Mesenchymal stem cell (in vitro differentiated cells and primary cell): Measurements from ENCODE around the gene PRF1.

ENCODE experiments used
- DNase-seq: peaks from one replicate; pipeline ENCODE4 v3.0.0-alpha.2; 2013
- H2AFZ ChIP-seq: one replicate; pipeline ENCODE4 v1.6.1; 2013; ENCODE audit warnings: low read depth, mild to moderate bottlenecking, control low read depth, inconsistent platforms, low read length, moderate library complexity
- H2AK5ac ChIP-seq: 2 replicates; pipeline ENCODE4 v1.6.1; 2013; ENCODE audit warnings: low read length, moderate library complexity, mild to moderate bottlenecking, inconsistent platforms; ENCODE audit not compliant: severe bottlenecking
- H2BK120ac ChIP-seq: one replicate; pipeline ENCODE4 v1.6.1; 2013; ENCODE audit warnings: low read depth, mild to moderate bottlenecking, inconsistent platforms, low read length, moderate library complexity
- H2BK12ac ChIP-seq, 2 experiments: one replicate each; pipeline ENCODE4 v1.6.1; 2013; ENCODE audit warnings: inconsistent platforms in 2 of 2, low read length in 2 of 2, mild to moderate bottlenecking in 2 of 2, moderate library complexity in 2 of 2, control low read depth in 1 of 2
- H2BK15ac ChIP-seq: one replicate; pipeline ENCODE4 v1.6.1; 2013; ENCODE audit warnings: mild to moderate bottlenecking, low read depth, inconsistent platforms; ENCODE audit not compliant: poor library complexity, severe bottlenecking
- H2BK5ac ChIP-seq: 2 replicates; pipeline ENCODE4 v1.6.1; 2013; ENCODE audit warnings: low read depth, mild to moderate bottlenecking, low read length, control low read depth, inconsistent platforms; ENCODE audit not compliant: poor library complexity, severe bottlenecking
- H3K14ac ChIP-seq, 2 experiments: one replicate each; pipeline ENCODE4 v1.6.1; 2013; ENCODE audit warnings: inconsistent platforms in 2 of 2, low read length in 2 of 2, control low read depth in 1 of 2, mild to moderate bottlenecking in 1 of 2, moderate library complexity in 1 of 2
- H3K18ac ChIP-seq, 2 experiments: one replicate each; pipeline ENCODE4 v1.6.1; 2013; ENCODE audit warnings: inconsistent platforms in 2 of 2, low read length in 2 of 2, control low read depth in 1 of 2, low read depth in 1 of 2, mild to moderate bottlenecking in 1 of 2
- H3K23ac ChIP-seq, 2 experiments: one replicate each; pipeline ENCODE4 v1.6.1; 2013; ENCODE audit warnings: inconsistent platforms in 2 of 2, low read length in 2 of 2, mild to moderate bottlenecking in 2 of 2, moderate library complexity in 2 of 2, control low read depth in 1 of 2
- H3K27ac ChIP-seq: 2 replicates; pipeline ENCODE4 v1.5.1; 2013; ENCODE audit warnings: mild to moderate bottlenecking, moderate library complexity, low read length, control low read depth, inconsistent platforms; ENCODE audit not compliant: poor library complexity, severe bottlenecking
- H3K27me3 ChIP-seq, 2 experiments: 2 replicates each; pipeline versions ENCODE4 v1.6.1 to v1.7.0; 2013; ENCODE audit warnings: low read length in 2 of 2, mild to moderate bottlenecking in 2 of 2, moderate library complexity in 2 of 2, control low read depth in 1 of 2, inconsistent platforms in 1 of 2; ENCODE audit not compliant: control insufficient read depth in 1 of 2, insufficient read depth in 1 of 2
- H3K36me3 ChIP-seq, 2 experiments: 2 replicates each; pipeline versions ENCODE4 v1.6.1 to v1.7.0; 2013; ENCODE audit warnings: low read length in 2 of 2, control low read depth in 1 of 2, inconsistent platforms in 1 of 2, low read depth in 1 of 2, mild to moderate bottlenecking in 1 of 2; ENCODE audit not compliant: insufficient read depth in 2 of 2, control insufficient read depth in 1 of 2
- H3K4ac ChIP-seq, 2 experiments: one replicate each; pipeline ENCODE4 v1.6.1; 2013; ENCODE audit warnings: inconsistent platforms in 2 of 2, low read length in 2 of 2, mild to moderate bottlenecking in 2 of 2, moderate library complexity in 2 of 2, control low read depth in 1 of 2, low read depth in 1 of 2
- H3K4me1 ChIP-seq: 2 replicates; pipeline ENCODE4 v1.6.1; 2013; ENCODE audit warnings: low read depth, low read length, control low read depth; ENCODE audit not compliant: control insufficient read depth, insufficient read depth
- H3K4me2 ChIP-seq: 2 replicates; pipeline ENCODE4 v1.6.1; 2013; ENCODE audit warnings: low read length, mild to moderate bottlenecking, inconsistent platforms; ENCODE audit not compliant: poor library complexity, severe bottlenecking
- H3K4me3 ChIP-seq, 2 experiments: 2 replicates each; pipeline versions ENCODE4 v1.5.1 to v1.7.0; 2013; ENCODE audit warnings: low read length in 2 of 2, mild to moderate bottlenecking in 2 of 2, control low read depth in 1 of 2, low read depth in 1 of 2; ENCODE audit not compliant: insufficient read depth in 1 of 2
- H3K79me1 ChIP-seq: replicated peaks from 2 replicates; pipeline ENCODE4 v1.6.1; 2013; ENCODE audit warnings: mild to moderate bottlenecking, control low read depth, low read length, inconsistent platforms; ENCODE audit not compliant: poor library complexity, severe bottlenecking
- H3K9ac ChIP-seq: 2 replicates; pipeline ENCODE4 v1.7.0; 2013; ENCODE audit warnings: mild to moderate bottlenecking, low read length, moderate library complexity
- H3K9me3 ChIP-seq: 2 replicates; pipeline ENCODE4 v1.7.0; 2013; ENCODE audit warnings: mild to moderate bottlenecking, low read length; ENCODE audit not compliant: control insufficient read depth
- H4K8ac ChIP-seq: one replicate; pipeline ENCODE4 v1.6.1; 2013; ENCODE audit warnings: inconsistent platforms, mild to moderate bottlenecking, low read length, moderate library complexity
- H4K91ac ChIP-seq: one replicate; pipeline ENCODE4 v1.6.1; 2013; ENCODE audit warnings: mild to moderate bottlenecking, low read length, inconsistent platforms
- WGBS: methylation state at CpG from one replicate; pipeline ENCODE4 v1.1.7; 2013; ENCODE audit warnings: mixed read lengths; 5-methylcytosine and 5-hydroxymethylcytosine counted together

Gene PRF1

DNA sequence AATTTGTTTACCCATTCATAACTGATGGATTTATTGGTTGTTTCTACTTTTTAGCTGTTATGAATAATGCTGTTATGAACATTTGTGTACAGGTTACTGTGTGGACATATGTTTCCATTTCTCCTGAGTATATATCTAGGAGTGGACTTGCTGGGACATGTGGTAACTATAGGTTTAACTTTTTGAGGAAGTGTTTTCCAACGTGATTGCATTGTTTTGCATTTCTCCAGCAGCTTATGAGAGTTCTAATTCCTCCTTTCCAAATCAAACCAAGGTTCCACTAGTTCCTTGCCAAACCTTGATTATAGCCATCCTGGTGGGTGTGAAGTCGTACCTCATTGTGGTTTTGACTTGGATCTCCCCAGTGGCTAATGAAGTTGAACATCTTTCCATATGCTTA, 2.6 kb upstream of the PRF1 start:
- H2BK15ac ChIP-seq: no peak overlapping the region
- no peak overlapping the region for H4K91ac ChIP-seq
- no peak overlapping the region for H2BK120ac ChIP-seq
- H3K9ac ChIP-seq: no peak overlapping the region
- H3K4me1 ChIP-seq: peaks cover 2% of the 10 kb centered on the region
- H3K4me2 ChIP-seq: no peak overlapping the region
- no peak for DNase-seq
- H3K4me3 ChIP-seq: no peak overlapping the region
- H3K14ac ChIP-seq: no peak overlapping the region
- H2AK5ac ChIP-seq: no peak overlapping the region
- H3K27ac ChIP-seq: no peak overlapping the region
- H3K9me3 ChIP-seq: no peaks in the 10 kb centered on the region
- peaks cover 0 to 4% of the 10 kb centered on the region in 2 experiments for H3K36me3 ChIP-seq
- no peak overlapping the region for H3K18ac ChIP-seq
- H3K79me1 ChIP-seq: no peaks in the 10 kb centered on the region
- no peak overlapping the region for H2AFZ ChIP-seq
- no peak overlapping the region for H4K8ac ChIP-seq
- no peak overlapping the region for H2BK5ac ChIP-seq
- no peak overlapping the region for H2BK12ac ChIP-seq
- WGBS: 100% methylated on average over 1 of the region's 2 CpGs
- H3K23ac ChIP-seq: no peak overlapping the region
- H3K27me3 ChIP-seq: peaks cover 0 to 8% of the 10 kb centered on the region in 2 experiments
- no peak overlapping the region for H3K4ac ChIP-seq

DNA sequence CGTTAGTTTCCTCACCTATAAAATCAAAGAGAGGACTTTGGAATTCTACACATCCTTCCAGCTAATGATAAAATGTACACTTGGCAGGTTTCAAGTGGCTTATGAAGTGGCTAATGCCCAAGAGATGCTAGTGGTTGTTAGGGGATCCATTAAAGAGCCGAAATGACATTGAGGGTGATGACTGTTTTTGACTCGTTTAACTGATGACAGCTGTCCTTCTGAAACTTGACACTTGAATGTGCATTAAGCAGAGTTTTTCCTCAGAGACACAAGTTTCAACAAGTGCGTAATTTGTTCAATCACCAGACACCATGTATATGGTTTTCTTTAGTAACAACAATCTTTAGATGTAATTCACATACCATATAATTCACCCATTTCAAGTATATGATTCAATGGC, 1.6 kb upstream of the PRF1 start:
- Histone ChIP-seq H3K36me3 (peaks cover 0 to 4% of the 10 kb centered on the region in 2 experiments), H2BK15ac (no peak overlapping the region), H3K4me1 (peaks cover 2% of the 10 kb centered on the region), H3K14ac (no peak overlapping the region), H2BK12ac (no peak overlapping the region), H2AFZ (no peak overlapping the region), H3K27ac (no peak overlapping the region), H2BK5ac (no peak overlapping the region), H3K9me3 (no peaks in the 10 kb centered on the region), H2AK5ac (no peak overlapping the region), H3K9ac (no peak overlapping the region), H3K4me2 (no peak overlapping the region), H4K8ac (no peak overlapping the region), H2BK120ac (no peak overlapping the region), H3K27me3 (peaks cover 0 to 8% of the 10 kb centered on the region in 2 experiments), H3K4ac (no peak overlapping the region), H4K91ac (no peak overlapping the region), H3K23ac (no peak overlapping the region), H3K18ac (no peak overlapping the region), H3K4me3 (no peak overlapping the region), H3K79me1 (no peaks in the 10 kb centered on the region)
- DNase-seq: no peak
- WGBS: 84% methylated on average over 3 of the region's 4 CpGs

DNA sequence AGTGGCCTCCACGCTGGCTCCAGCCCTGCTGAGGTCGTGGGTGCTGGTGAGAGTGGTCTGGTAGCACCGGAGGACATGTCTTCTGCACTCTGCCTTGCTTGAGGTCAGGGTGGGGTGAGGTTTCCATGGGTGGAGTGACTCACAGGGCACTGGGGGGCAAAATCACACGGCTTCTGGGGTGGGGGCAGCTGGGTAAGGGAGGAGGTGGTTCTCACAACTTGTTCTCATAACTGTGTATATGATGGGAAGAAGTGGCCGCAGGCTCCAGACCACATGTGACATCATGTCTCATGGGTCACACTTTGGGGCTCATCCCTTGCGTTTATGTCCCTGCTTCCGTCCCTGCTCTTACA, 884 bp upstream of the PRF1 start:
- no peak for DNase-seq
- H3K14ac ChIP-seq: no peak overlapping the region
- no peak overlapping the region for H2BK120ac ChIP-seq
- no peaks in the 10 kb centered on the region for H3K9me3 ChIP-seq
- H2AK5ac ChIP-seq: no peak overlapping the region
- H3K27me3 ChIP-seq: peaks cover 0 to 7% of the 10 kb centered on the region in 2 experiments
- no peak overlapping the region for H3K9ac ChIP-seq
- H2AFZ ChIP-seq: no peak overlapping the region
- H3K23ac ChIP-seq: no peak overlapping the region
- no peak overlapping the region for H2BK12ac ChIP-seq
- no peak overlapping the region for H4K8ac ChIP-seq
- no peak overlapping the region for H3K27ac ChIP-seq
- H2BK5ac ChIP-seq: no peak overlapping the region
- WGBS: 82% methylated on average over 6 of the region's 7 CpGs
- H3K18ac ChIP-seq: no peak overlapping the region
- H3K4me3 ChIP-seq: no peak overlapping the region
- H4K91ac ChIP-seq: no peak overlapping the region
- no peaks in the 10 kb centered on the region for H3K79me1 ChIP-seq
- no peak overlapping the region for H2BK15ac ChIP-seq
- H3K4ac ChIP-seq: no peak overlapping the region
- H3K4me2 ChIP-seq: no peak overlapping the region
- peaks cover 0 to 4% of the 10 kb centered on the region in 2 experiments for H3K36me3 ChIP-seq
- peaks cover 2% of the 10 kb centered on the region for H3K4me1 ChIP-seq

DNA sequence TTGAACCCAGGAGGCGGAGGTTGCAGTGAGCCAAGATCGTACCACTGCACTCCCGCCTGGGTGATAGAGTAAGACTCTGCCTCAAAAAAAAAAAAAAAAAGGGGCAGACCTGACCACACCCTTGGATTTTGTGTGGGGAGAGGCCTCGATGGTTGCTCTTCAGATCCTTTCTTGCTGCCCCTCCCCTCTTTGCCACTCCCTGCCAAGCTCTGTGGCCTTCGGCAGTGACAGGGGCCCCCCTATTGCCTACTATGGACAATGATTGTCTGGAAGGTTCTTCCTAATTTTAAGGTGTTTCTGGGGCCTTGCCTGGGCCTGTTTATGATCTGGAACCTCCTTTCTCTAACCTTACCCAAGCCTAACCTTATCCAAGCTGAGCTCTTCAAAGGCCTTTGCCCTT, 795 bp downstream of the PRF1 start:
- no peak overlapping the region for H3K27ac ChIP-seq
- no peak overlapping the region for H3K4me3 ChIP-seq
- H4K91ac ChIP-seq: no peak overlapping the region
- H3K9me3 ChIP-seq: no peaks in the 10 kb centered on the region
- H3K23ac ChIP-seq: no peak overlapping the region
- no peak for DNase-seq
- H2BK15ac ChIP-seq: no peak overlapping the region
- H2AFZ ChIP-seq: no peak overlapping the region
- H4K8ac ChIP-seq: no peak overlapping the region
- H2BK12ac ChIP-seq: no peak overlapping the region
- H3K79me1 ChIP-seq: no peaks in the 10 kb centered on the region
- H3K4me1 ChIP-seq: peaks cover 3% of the 10 kb centered on the region
- H2BK120ac ChIP-seq: no peak overlapping the region
- WGBS: 80% methylated on average over 1 of the region's 5 CpGs
- no peak overlapping the region for H3K9ac ChIP-seq
- H3K4me2 ChIP-seq: no peak overlapping the region
- no peak overlapping the region for H2BK5ac ChIP-seq
- H3K14ac ChIP-seq: no peak overlapping the region
- H3K18ac ChIP-seq: no peak overlapping the region
- H2AK5ac ChIP-seq: no peak overlapping the region
- peaks cover 0 to 4% of the 10 kb centered on the region in 2 experiments for H3K36me3 ChIP-seq
- no peak overlapping the region for H3K4ac ChIP-seq
- peaks cover 0 to 4% of the 10 kb centered on the region in 2 experiments for H3K27me3 ChIP-seq
